ENCODE data around the gene CARD11.

- TF ChIP-seq POLR2A (IDR thresholded peaks at IDR 0.05), result no peak
- TF ChIP-seq, protein P1, sequence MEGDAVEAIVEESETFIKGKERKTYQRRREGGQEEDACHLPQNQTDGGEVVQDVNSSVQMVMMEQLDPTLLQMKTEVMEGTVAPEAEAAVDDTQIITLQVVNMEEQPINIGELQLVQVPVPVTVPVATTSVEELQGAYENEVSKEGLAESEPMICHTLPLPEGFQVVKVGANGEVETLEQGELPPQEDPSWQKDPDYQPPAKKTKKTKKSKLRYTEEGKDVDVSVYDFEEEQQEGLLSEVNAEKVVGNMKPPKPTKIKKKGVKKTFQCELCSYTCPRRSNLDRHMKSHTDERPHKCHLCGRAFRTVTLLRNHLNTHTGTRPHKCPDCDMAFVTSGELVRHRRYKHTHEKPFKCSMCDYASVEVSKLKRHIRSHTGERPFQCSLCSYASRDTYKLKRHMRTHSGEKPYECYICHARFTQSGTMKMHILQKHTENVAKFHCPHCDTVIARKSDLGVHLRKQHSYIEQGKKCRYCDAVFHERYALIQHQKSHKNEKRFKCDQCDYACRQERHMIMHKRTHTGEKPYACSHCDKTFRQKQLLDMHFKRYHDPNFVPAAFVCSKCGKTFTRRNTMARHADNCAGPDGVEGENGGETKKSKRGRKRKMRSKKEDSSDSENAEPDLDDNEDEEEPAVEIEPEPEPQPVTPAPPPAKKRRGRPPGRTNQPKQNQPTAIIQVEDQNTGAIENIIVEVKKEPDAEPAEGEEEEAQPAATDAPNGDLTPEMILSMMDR (IDR thresholded peaks at IDR 0.05), result no peak
Observed at GRCh38 chr7:2983586-2983985, 60.1 kb downstream of the CARD11 start.

Measured in heart left ventricle (tissue), 13 donors.